OCI-LY3 (cell line): Measurements from ENCODE around the gene C10orf90.

Experiments used
- H2AFZ ChIP-seq: fragments of 200-600, 300-600 bp; shearing (Covaris generic); 2 replicates; pipeline ENCODE4 v1.6.0; 2014; ENCODE audit warnings: antibody characterized with exemption, low read depth, low read length
- H3K27ac ChIP-seq: fragments of 200-600, 300-600 bp; sonication (generic); 2 replicates; pipeline ENCODE4 v1.5.1; 2014; ENCODE audit warnings: mild to moderate bottlenecking, low read length, moderate library complexity, mixed read lengths
- H3K27me3 ChIP-seq: fragments of 200-600, 300-600 bp; sonication (generic); 2 replicates; pipeline ENCODE4 v1.6.1; 2014; ENCODE audit warnings: low read depth, low read length, mixed read lengths
- H3K36me3 ChIP-seq: fragments of 200-600, 300-600 bp; sonication (generic); replicated peaks from 2 replicates; pipeline ENCODE3; 2014; ENCODE audit warnings: low read depth, low read length, mixed read lengths
- H3K4me1 ChIP-seq: fragments of 300-600, 200-600 bp; sonication (generic); 2 replicates; pipeline ENCODE4 v1.6.1; 2014; ENCODE audit warnings: low read length, mixed read lengths
- H3K4me2 ChIP-seq: fragments of 200-600, 300-600 bp; sonication (generic); 2 replicates; pipeline ENCODE4 v1.6.1; 2014; ENCODE audit warnings: low read length, mixed read lengths
- H3K4me3 ChIP-seq: fragments of 300-600, 200-600 bp; sonication (generic); 2 replicates; pipeline ENCODE4 v1.5.1; 2014; ENCODE audit warnings: antibody characterized with exemption, mild to moderate bottlenecking, low read length, moderate library complexity
- H3K79me2 ChIP-seq: fragments of 300-600, 200-600 bp; shearing (Covaris generic); 2 replicates; pipeline ENCODE4 v1.6.1; 2014; ENCODE audit warnings: mild to moderate bottlenecking, low read length, mixed read lengths
- H3K9ac ChIP-seq: fragments of 300-600, 200-600 bp; shearing (Covaris generic); 2 replicates; pipeline ENCODE4 v1.6.0; 2014; ENCODE audit warnings: mild to moderate bottlenecking, low read length, moderate library complexity
- H3K9me3 ChIP-seq: fragments of 200-600, 300-600 bp; shearing (Covaris generic); 2 replicates; pipeline ENCODE4 v1.6.1; 2014; ENCODE audit warnings: low read length, mixed read lengths; ENCODE audit not compliant: insufficient read depth
- H4K20me1 ChIP-seq: fragments of 200-600, 300-600 bp; sonication (generic); 2 replicates; pipeline ENCODE4 v1.6.1; 2016; ENCODE audit warnings: low read length, mixed read lengths; ENCODE audit not compliant: insufficient read depth
- CTCF ChIP-seq: fragments of 200-600, 300-600 bp; sonication (generic); IDR thresholded peaks from 2 replicates; pipeline ENCODE4 v1.5.1; 2014; ENCODE audit warnings: antibody characterized with exemption, low read length, low read depth
- EZH2phosphoT487 ChIP-seq: fragments of 200-600 bp; shearing (Covaris generic); IDR thresholded peaks from 2 replicates; pipeline ENCODE4 v1.6.1; 2018; ENCODE audit warnings: antibody characterized with exemption, mixed run types, low read depth

C10orf90 gene

GRCh38 chr10:126611303-126611702 lies 59.2 kb downstream of the C10orf90 start:
- H3K9me3 ChIP-seq, result no peaks in the 10 kb centered on the region
- no peak overlapping the region for H3K4me3 ChIP-seq
- no peaks in the 10 kb centered on the region for H3K79me2 ChIP-seq
- H3K27ac ChIP-seq, result no peak overlapping the region
- no peak overlapping the region for H2AFZ ChIP-seq
- no peak for TF ChIP-seq CTCF
- TF ChIP-seq EZH2phosphoT487, result no peak
- H3K36me3 ChIP-seq, result no peaks in the 10 kb centered on the region
- no peaks in the 10 kb centered on the region for H3K4me1 ChIP-seq
- no peaks in the 10 kb centered on the region for H3K27me3 ChIP-seq
- no peaks in the 10 kb centered on the region for H4K20me1 ChIP-seq
- H3K9ac ChIP-seq, result no peak overlapping the region
- no peak overlapping the region for H3K4me2 ChIP-seq

GRCh38 chr10:126609566-126609965 lies 60.9 kb downstream of the C10orf90 start:
- Histone ChIP-seq H3K4me1 (no peaks in the 10 kb centered on the region), H3K36me3 (no peaks in the 10 kb centered on the region), H3K4me2 (no peak overlapping the region), H4K20me1 (no peaks in the 10 kb centered on the region), H2AFZ (no peak overlapping the region), H3K79me2 (no peaks in the 10 kb centered on the region), H3K9ac (no peak overlapping the region), H3K9me3 (no peaks in the 10 kb centered on the region), H3K4me3 (no peak overlapping the region), H3K27ac (no peak overlapping the region), H3K27me3 (no peaks in the 10 kb centered on the region)
- TF ChIP-seq EZH2phosphoT487 (no peak), CTCF (no peak)

GRCh38 chr10:126599949-126600682 lies 70.4 kb downstream of the C10orf90 start:
- Histone ChIP-seq H2AFZ (no peak overlapping the region), H3K4me3 (no peak overlapping the region), H4K20me1 (no peaks in the 10 kb centered on the region)

GRCh38 chr10:126598009-126598408 lies 72.5 kb downstream of the C10orf90 start:
- Histone ChIP-seq H3K4me3 (no peak overlapping the region), H3K79me2 (no peaks in the 10 kb centered on the region), H4K20me1 (no peaks in the 10 kb centered on the region), H2AFZ (no peak overlapping the region), H3K36me3 (no peaks in the 10 kb centered on the region), H3K4me1 (no peaks in the 10 kb centered on the region), H3K9ac (no peak overlapping the region), H3K27ac (no peak overlapping the region), H3K27me3 (no peaks in the 10 kb centered on the region), H3K9me3 (no peaks in the 10 kb centered on the region), H3K4me2 (no peak overlapping the region)
- peak; percentile 44 for TF ChIP-seq CTCF
- no peak for TF ChIP-seq EZH2phosphoT487

More at GRCh38 chr10:126599949-126600682, 70.4 kb downstream of the C10orf90 start:
- Histone ChIP-seq H3K4me1 (no peaks in the 10 kb centered on the region), H3K9me3 (no peaks in the 10 kb centered on the region), H3K9ac (no peak overlapping the region), H3K4me2 (no peak overlapping the region), H3K36me3 (no peaks in the 10 kb centered on the region), H3K27me3 (no peaks in the 10 kb centered on the region), H3K27ac (no peak overlapping the region), H3K79me2 (no peaks in the 10 kb centered on the region)
- TF ChIP-seq CTCF, result no peak
- TF ChIP-seq EZH2phosphoT487, result no peak
